Measurements from ENCODE around the gene ACHE.

- TF ChIP-seq EZH2 (IDR thresholded peaks at IDR 0.05; ENCODE audit: low read length, unreplicated experiment): no peak
- TF ChIP-seq, protein P1, sequence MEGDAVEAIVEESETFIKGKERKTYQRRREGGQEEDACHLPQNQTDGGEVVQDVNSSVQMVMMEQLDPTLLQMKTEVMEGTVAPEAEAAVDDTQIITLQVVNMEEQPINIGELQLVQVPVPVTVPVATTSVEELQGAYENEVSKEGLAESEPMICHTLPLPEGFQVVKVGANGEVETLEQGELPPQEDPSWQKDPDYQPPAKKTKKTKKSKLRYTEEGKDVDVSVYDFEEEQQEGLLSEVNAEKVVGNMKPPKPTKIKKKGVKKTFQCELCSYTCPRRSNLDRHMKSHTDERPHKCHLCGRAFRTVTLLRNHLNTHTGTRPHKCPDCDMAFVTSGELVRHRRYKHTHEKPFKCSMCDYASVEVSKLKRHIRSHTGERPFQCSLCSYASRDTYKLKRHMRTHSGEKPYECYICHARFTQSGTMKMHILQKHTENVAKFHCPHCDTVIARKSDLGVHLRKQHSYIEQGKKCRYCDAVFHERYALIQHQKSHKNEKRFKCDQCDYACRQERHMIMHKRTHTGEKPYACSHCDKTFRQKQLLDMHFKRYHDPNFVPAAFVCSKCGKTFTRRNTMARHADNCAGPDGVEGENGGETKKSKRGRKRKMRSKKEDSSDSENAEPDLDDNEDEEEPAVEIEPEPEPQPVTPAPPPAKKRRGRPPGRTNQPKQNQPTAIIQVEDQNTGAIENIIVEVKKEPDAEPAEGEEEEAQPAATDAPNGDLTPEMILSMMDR (conservative IDR thresholded peaks at IDR 0.05; ENCODE audit: low read depth, low read length): no peak
Observed at GRCh38 chr7:100887516-100888290, 8.0 kb downstream of the ACHE start.
